ENCODE results near the gene ATP10D.

ATP10D gene

DNA sequence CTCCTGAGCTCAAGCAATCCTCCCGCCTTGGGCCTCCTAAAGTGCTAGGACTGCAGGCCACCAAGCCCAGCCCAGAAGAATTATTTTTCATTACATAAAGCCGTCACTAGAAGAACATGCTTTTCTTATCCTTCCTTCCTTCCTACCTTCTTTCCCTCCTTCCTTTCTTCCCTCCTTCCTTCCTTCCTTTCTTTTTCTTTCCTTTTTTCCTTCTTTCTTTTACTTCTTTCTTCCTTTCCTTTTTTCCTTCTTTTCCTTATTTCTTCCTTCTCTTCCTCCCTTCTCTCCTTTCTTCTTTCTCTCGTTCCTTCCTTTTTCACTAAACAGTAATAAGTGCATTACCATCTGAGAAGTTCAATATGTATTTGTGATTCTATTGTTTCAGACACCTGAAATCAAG, 121.4 kb downstream of the ATP10D start:
- DNase-seq = no peak

DNA sequence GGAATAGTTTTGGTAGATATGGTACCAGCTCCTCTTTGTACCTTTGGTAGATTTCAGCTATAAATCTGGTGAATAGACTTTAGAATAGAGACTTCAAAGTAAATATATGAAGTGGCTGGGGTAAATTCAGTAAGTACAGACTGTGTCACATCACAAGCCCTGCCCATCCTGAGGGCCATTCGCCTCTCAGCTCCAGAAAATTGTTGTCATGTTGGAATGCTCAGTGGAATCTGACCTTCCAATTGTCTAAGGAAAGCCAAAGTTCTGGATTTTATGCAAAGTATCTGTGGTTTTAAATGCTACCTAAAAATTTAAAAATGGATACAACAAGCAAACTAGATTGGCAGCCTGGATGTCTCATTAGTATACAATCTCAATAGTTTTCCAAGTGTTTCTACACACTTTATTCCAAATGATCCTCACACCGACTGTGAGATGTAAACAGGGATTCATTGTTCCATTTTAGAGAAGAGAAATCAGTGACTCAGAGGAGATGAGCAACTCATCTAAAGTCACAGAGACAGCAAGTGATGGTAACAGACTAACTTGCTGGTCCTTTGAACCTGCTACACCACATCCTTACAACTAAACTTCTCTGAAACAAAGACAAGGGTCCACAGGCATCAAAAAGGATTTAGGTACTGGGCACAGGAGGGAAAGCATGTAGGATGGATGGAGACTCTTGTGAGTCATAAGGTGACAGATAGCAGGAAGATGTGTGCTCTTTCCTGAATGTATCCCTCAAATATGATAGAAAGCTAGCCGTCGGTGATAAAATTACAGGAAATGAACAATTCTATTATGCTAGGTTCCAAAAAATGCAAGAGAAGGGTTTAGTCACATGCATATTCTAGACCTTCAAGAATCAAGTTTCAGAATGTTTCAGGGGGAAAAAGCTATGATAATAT, 127.3 kb downstream of the ATP10D start:
- DNase-seq = no peak

DNA sequence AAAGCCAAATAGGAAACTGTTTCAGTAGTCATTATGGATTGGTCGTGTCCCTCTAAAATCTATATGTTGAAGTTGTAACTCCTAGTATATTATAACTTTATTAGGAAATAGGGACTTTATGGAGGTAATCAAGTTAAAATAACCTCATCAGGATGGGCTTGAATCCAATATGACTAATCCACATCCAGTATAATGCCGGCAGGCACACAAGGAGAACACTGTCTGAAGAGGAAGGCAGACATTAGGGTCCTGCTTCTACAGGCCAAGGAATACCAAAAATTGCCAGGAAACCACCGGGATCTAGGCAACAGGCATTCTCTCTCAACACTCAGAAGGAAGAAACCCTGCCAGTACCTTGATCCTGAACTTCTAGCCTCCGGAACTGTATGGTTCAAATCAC, 130.3 kb downstream of the ATP10D start:
- no peak for DNase-seq

DNA sequence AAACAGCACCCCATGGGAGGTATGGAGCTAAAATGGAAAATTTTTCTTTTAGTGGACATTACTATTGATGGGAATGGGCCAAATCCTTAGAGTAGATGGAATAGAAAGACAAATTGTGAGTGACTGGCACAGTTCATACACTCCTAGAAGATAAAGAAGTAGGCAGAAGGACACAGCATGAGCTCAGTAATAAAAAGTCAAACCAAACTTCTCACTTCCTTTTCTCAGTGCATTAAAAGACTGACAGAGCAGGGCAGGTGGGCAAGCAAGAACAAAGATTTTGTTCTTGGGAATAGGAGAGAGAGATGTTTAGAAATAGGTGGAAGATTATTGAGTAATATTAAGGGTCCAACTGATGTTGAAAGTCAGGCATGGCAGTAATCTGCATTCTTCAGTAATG, 132.5 kb downstream of the ATP10D start:
- no peak for DNase-seq

DNA sequence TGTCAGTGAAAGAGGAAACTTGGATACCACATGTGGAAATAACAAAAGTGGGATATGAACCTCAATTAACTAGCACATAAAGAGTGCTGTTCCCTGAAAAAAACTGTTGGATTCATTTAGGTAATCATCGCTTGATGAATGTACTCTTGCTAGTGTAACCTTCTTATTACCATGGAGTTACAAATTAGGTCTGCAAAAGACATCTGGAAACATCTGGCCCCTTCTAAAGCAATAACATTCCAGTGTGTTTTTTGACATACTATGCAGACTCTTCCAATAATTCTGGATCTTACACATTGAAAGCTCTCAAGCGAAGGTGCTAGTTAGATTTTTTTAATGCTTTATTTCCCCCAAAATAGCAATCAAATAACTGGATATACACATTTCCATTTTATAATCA, 134.6 kb downstream of the ATP10D start:
- DNase-seq = no peak

DNA sequence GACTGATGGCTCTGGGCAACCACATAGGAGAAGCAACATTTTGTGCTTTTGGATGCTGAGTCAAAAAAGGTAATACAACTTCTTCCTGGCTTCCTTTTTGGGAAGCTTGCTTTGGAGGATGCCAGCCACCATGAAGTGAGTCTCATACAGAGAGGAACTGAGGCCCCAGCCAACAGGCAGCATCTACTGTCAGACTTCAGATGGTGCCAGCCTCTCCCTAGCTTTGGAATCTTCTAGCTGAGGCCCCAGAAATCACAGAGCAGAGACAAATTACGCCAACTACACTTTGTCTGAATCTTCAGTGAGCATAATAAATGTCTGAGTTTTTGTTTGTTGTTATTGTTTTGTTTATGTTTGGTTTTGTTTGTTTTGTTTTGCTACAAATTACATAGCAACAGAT, 136.1 kb downstream of the ATP10D start:
- DNase-seq = no peak

DNA sequence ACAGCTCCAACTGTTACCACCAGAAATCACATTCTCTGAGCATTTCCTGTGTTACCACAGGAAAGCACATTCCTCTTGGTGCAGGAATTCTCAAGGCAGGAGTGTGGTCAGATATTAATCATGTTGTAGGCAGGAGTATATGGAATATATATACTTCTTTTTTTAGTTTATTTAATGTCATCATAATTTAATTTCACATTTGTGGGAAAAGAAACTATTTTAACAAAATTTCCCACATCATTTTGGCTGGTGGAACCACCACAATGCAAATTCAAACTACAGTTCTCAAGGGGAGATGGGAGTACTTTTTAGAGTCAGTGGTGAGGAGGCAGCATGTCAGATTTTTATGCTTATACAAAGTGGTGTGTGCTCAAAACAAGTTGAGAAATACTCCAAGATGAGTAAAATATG, 139.0 kb downstream of the ATP10D start:
- DNase-seq = no peak

DNA sequence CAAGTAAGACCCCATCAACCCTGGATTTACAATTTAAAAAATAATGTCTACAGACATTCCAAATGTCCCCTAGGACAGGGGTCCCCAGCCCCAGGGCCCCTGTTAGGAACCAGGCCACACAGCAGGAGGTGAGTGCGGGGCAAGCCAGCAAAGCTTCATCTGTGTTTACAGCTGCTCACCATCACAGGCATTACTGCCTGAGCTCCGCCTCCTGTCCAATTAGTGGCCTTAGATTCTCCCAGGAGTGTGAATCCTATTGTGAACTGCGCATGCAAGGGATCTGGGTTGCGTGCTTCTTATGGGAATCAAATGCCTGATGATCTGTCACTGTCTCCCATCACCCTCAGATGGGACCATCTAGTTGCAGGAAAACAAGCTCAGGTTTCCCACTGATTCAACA, 146.1 kb downstream of the ATP10D start:
- DNase-seq = no peak

DNA sequence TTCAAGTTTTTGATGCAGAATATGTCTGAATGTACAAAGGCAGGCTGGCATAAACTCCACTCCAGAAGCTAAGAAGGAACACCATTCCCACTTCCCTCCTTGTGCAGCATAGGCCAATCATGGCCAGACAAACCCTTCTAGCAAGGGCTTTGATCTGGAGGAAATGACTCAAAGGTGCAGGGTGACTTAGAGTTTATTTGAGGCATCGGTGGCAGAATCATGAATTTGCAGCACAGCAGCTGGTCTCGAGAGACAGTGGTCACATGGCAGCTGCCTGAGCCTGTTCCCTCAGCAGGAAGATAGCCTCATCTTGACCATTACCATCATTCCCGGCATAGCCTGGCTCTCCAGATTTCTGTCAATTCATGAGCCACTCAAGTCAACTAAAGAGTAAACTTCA, 154.5 kb downstream of the ATP10D start:
- no peak for DNase-seq

DNA sequence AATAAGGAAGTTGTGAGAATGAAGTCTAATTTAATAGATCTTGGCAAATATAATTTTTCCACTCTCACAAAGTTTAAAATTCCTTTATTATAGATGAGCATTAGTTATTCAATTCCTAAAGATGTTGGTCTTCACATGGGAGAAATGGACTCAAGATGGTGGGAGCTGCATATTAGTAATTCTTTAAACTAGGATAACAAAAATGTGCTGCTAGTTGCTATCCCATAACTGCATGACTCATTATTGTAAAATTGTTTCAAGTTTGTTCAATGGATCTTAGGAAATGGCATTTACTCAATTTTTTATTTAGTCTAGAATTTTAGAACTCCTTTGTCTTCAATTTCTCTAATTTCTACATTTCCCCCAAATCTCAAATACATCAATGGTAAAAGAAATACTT, 155.8 kb downstream of the ATP10D start:
- DNase-seq = no peak

DNA sequence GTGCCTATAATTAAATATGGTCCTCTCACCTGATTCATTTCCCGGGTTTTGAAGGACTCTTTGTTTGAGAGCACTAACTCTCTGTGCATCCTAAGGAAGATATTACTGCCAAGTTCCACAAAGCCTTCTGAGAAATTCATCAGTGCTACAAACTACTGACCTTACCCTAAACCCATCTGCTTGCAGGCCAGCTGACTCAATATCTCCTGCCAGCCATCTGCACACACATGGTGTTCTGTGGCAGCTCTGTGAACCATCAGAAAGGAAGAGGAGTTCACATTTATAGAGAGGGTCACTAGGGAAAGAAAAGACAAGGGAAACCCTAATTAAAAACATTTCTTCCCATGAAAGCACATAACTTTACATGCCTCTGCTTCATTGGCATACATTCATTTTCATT, 156.7 kb downstream of the ATP10D start:
- DNase-seq = no peak

DNA sequence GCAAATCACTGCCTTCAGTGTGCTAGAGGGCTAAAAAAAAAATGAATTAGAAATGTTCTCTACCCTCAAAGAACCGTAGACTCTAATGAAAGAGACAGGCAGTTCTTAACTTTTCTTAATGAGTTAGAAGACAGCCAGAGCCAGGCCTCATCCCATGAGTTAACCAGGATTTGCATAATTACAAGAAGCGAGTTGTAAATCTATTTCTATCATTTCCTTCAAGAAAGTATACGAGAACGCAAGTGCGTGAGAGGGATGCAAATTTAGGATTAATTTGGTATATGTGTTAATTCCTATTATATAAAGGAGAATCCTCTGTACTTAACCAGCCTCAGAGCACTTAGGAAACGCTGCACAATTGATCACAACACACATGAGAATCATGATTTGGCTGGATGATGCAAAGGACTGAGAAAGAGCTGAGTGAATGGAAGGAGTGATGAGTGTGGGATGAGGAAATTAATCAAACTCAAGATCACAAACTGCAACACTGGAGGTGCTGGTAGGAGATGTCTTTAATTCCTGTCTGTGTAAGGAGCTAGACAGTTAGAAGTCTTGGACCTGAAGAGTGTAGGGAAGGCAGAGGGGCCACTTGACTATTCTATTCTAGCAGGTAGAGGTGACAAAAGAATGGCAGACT, 157.2 kb downstream of the ATP10D start:
- no peak for DNase-seq
